ENCODE data around the gene DCST2. TPM values are rescaled to one million over a fixed set of nuclear protein-coding genes. Genes with fewer than 3 reads are reported as not detected.
A peak's percentile ranks its signal among the peaks of the same experiment; 100 is the strongest.
"Not testable (repeated sequence)": the region's sequence is repeated elsewhere in the genome, so short reads cannot be mapped to it uniquely, and the experiment has no call there.

Gene DCST2
- total and polyA plus RNA-seq, 9 of the 15 experiments (the other 6 are each of a cell fraction or from before 2014, with no cell fraction given): 0.09 to 0.49 (median 0.11) TPM; not detected in 3

- peak; percentile 20; the same call in 1 of the 2 replicates for TF ChIP-seq MTA2 (IDR thresholded peaks at IDR 0.05; ENCODE audit: low read depth)
- peak; percentile 98 for TF ChIP-seq ZNF384 (IDR thresholded peaks at IDR 0.05; ENCODE audit: low read depth, low read length)
- TF ChIP-seq NFIC (IDR thresholded peaks at IDR 0.05): peak; percentile 22; the same call in 1 of the 2 replicates
- TF ChIP-seq MAFG (tag; conservative IDR thresholded peaks at IDR 0.05): peak; percentile 86
- TF ChIP-seq BCOR (IDR thresholded peaks at IDR 0.05): peak; percentile 80
- TF ChIP-seq EP300 (IDR thresholded peaks at IDR 0.05; ENCODE audit: low read length): peak; percentile 32; the same call in 1 of the 2 replicates
- TF ChIP-seq ADNP (tag; IDR thresholded peaks at IDR 0.05): peak; percentile 64; the same call in 1 of the 2 replicates
- TF ChIP-seq PRDM10 (IDR thresholded peaks at IDR 0.05; ENCODE audit: partially characterized antibody): peak; percentile 56
- TF ChIP-seq TRIM24 (IDR thresholded peaks at IDR 0.05): peak in 1 of 2 experiments; percentile 20; a peak in 1 of 4 replicates
- peak in 1 of 2 experiments; percentile 61; a peak in 1 of 4 replicates for TF ChIP-seq ARNT (IDR thresholded peaks at IDR 0.05)
- TF ChIP-seq ATF7 (IDR thresholded peaks at IDR 0.05): peak; percentile 41; the same call in 1 of the 2 replicates
- TF ChIP-seq CTCF (IDR thresholded peaks at IDR 0.05 in 2 of 3, conservative IDR thresholded peaks at IDR 0.05 in 1 of 3; ENCODE audit: insufficient read depth in 2 of 3, low read depth in 1 of 3, low read length in 3 of 3): peak; percentile 54 to 65 (median 58); a peak in 5 of 6 replicates
- peak; percentile 90 for TF ChIP-seq CEBPB (tag; IDR thresholded peaks at IDR 0.05)
- TF ChIP-seq BMI1 (IDR thresholded peaks at IDR 0.05; ENCODE audit: low read length): peak; percentile 53; the same call in 1 of the 2 replicates
- TF ChIP-seq CEBPG (CRISPR knock-in tag; IDR thresholded peaks at IDR 0.05): peak; percentile 60; the same call in 1 of the 2 replicates
- TF ChIP-seq CEBPG (tag; conservative IDR thresholded peaks at IDR 0.05 in 1 of 2, IDR thresholded peaks at IDR 0.05 in 1 of 2): peak in 1 of 2 experiments; percentile 58; a peak in 2 of 4 replicates
- TF ChIP-seq HDAC1 (IDR thresholded peaks at IDR 0.05): 0 out of 4 replicates have a peak, but pooled peaks of 1 of the 2 experiments have one; percentile 18
- TF ChIP-seq TEAD4 (IDR thresholded peaks at IDR 0.05; ENCODE audit: low read length): 0 out of 2 replicates have a peak, but pooled peaks have one; percentile 40
- not testable (repeated sequence) for TF ChIP-seq TEAD4 (CRISPR knock-in tag; IDR thresholded peaks at IDR 0.05; ENCODE audit: borderline replicate concordance); ATF3 (CRISPR knock-in tag; conservative IDR thresholded peaks at IDR 0.05)
- TF ChIP-seq ATF3 (IDR thresholded peaks at IDR 0.05): peak; percentile 59; the same call in 1 of the 2 replicates
- peak; percentile 99 for TF ChIP-seq MYNN (IDR thresholded peaks at IDR 0.05)
- peak; percentile 94 for TF ChIP-seq MYNN (CRISPR knock-in tag; IDR thresholded peaks at IDR 0.05)
- peak; percentile 94 for TF ChIP-seq RFX1 (IDR thresholded peaks at IDR 0.05)
Observed at GRCh38 chr1:154995301-154995983, 38.1 kb downstream of the DCST2 start (continued).

Measured in K562 (cell line).